ENCODE measurements around the gene ZNF543.
"Not testable (repeated sequence)": the region's sequence is repeated elsewhere in the genome, so short reads cannot be mapped to it uniquely, and the experiment has no call there.

ZNF543 gene

DNA sequence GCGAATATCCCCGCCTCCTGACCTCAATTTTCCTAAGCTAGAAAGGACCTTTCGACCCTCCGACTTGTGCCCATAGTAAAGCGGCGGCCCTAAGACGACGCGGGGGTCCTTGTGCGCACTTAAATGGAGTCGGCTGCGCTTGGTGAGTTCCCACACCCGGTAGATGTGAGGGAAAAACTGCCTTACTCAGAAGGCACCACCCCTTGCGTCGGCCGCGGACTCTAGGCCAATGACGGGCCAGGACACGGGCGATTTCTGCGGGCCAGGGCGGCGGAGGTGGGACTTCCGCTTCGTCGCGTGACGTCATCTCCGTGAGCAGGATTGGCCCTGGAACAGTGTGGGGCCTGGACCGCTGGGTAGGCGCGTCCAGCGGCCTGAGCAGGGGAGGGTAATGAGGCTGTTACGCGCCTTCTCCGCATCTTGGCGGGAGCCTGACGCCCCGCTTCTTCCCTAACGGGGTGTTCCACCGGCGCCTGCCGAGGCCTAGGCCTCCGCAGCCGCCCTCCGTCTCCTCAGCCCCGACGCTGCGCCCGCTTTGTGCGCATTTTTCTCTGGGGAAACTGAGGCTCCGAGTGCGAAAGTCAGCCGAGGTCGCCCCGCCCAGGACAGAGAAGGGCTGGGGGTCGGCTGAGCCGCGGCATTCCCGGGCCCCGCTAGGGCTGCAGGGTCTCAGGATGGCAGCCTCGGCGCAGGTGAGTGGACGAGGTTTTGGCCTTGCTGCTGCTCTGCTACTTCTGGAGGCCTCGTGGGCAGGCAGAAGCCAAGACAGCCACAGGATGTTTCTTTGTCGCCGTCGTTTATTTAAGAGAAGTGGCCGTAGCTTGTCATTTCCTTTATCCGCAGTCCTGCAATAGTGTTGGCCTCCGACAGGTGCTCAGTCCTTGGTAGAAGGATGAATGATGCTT is at the start of gene ZNF543:
ZNF543 (plus strand) TSS at position 293 of the 905 bp plus-strand sequence; CDS start at position 675, 382 bp downstream.
- DNase-seq = peak; percentile 97 to 99 (median 98)

DNA sequence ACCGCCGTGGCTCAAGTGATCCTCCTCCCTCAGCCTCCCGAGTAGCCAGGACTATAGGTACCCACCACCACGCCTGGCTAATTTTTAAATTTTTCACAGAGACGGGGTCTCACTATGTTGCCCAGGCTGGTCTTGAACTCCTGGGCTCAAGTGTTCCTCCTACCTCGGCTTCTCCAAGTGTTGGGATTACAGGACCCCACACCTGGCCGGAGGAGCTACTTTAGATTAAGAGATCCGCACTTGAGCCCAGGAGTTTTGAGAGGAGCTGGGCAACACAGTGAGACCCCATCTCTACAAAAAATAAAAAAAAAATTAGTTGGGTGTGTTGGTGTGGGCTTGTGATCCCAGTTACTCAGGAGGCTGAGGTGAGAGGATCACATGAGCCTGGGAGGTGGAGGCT is 49.0 kb upstream of the ZNF543 start:
- no peak for DNase-seq

DNA sequence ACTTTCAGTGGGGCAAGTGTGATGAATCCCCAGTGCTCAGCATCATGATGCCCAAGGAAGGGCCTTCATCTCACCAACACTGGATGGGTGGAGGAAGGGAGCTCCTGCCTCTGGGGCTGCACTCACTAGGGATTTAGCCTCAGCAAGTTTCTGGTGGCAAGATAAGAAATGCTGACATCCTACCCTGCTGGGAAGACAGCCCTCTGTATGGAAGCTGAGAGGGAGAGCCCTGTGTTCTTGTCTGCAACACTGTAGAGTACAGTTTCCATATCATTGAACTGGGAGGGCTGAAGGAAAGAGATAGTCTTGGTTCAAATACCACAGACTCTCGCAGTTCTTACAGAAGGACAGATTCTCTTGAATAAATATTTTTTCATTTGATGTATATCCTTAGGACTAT is 47.3 kb upstream of the ZNF543 start:
- no peak for DNase-seq

DNA sequence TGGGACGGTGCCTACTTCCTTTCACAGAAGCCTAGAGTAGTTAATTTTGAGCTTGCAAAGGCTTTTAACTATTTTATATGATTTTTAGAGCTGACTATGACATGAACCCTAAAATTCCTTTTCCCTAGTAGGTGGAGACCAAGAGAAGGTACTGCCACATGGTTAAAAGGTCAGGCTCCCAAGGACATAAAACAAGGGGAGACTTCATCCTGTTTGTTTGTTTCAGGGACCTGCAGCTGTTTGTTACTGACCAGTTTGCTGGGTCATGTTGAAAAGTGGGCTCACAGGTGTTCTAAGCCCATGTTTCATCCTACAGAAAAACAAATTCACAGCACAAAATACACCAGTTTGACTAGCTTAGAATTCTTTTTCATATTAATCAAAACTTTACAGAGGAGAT is 43.8 kb upstream of the ZNF543 start:
- DNase-seq = no peak

DNA sequence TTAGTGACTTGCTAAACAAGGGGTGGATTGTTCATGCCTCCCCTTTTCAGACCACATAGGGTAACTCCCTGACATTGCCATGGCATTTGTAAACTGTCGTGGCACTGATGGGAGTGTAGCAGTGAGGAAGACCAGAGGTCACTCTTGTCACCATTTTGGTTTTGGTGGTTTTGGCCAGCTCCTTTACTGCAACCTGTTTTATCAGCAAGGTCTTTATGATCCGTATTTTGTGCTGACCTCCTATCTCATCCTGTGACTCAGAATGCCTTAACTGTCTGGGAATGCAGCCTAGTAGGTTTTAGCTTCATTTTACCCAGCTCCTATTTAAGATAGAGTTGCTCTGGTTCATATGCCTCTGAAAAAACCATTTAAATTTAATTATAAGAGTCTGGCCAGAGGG is 41.8 kb upstream of the ZNF543 start:
- not testable (repeated sequence) for DNase-seq

DNA sequence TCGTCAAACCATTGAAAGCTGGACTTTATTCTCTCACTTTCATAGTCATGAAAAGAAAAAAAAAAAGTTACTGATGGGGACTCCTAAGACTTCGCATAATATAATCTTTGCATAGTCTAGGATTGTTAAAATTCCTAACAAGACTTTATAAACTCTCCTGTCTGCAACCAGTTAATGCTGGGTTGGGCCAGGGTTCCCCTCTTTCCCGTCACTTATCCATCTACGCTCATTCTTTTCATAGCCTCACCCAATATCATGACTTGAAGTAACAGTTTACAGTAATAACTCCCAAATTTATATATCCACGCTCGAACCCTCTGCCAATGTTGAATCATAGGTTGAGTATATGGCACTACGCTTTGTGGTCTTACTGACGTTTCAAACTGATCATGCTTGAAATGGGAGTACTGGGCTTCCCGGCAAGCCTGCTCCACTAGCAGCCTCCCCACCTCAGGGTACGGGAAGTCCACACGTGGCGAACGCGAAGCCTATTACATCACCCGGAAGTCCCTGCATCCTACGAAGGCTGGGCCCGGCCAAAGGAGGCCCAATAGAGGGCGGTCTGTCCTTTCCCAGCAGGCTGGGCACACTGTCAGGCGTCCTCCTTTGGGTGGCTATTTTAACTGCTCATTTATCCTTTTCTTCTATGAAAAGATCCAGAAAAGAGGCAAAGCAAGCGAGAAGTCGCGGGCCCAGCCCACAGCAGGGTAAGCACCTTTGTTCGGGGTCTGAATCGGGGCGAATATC is 40.7 kb upstream of the ZNF543 start:
- peak; percentile 94 to 97 (median 95) for DNase-seq

DNA sequence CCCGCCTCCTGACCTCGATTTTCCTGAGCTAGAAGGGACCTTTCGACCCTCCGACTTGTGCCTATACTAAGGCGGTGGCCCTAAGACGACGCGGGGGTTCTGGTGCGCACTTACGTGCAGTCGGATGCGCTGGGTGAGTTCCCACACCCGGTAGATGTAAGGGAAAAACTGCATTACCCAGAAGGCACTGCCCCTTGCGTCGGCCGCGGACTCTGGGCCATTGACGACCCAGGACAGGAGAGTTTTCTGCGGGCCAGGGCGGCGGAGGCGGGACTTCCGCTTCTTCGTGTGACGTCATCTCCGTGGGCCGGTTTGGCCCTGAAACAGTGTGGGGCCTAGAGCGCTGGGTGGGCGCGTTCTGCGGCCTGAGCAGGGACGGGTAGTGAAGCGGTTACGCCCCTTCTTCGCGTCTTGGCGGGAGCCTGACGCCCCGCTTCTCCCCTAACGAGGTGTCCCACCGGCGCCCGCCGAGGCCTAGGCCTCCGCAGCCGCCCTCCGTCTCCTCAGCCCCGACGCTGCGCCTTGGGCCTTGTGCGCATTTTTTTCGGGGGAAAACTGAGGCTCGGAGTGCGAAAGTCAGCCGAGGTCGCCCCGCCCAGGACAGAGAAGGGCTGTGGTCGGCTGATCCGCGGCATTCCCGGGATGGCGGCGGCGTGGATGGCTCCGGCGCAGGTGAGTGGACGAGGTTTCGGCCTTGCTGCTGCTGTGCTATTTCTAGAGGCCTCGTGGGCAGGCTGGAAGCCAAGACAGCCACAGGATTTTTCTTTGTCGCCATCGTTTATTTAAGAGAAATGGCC is 39.9 kb upstream of the ZNF543 start, which contains the start of gene ZNF460:
ZNF460 (plus strand) TSS at position 321 of the 797 bp plus-strand sequence; CDS start at position 643, 322 bp downstream.
- peak; percentile 99 to 100 (median 99) for DNase-seq

DNA sequence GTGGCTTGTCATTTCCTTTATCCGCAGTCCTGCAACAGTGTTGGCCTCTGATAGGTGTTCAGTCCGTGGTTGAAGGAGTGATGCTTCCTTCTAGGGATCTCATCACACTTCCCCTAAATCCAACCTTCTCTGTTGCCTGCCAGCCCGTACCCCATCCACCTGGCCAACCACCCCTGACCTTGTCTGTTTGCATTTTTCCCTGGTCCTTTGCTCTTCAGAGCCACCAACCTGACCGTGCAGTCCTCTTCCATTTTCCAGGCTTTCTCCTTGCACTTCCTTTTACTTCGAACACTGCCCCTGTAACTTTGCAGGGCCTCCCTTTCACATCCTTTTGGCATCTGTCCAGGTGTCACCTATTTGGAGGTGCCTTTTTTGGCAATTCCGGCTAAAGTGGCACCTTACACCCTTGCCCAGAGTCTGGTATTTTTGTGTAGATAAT is 39.3 kb upstream of the ZNF543 start:
- DNase-seq = peak in 2 of 3 donors; percentile 13 to 23

DNA sequence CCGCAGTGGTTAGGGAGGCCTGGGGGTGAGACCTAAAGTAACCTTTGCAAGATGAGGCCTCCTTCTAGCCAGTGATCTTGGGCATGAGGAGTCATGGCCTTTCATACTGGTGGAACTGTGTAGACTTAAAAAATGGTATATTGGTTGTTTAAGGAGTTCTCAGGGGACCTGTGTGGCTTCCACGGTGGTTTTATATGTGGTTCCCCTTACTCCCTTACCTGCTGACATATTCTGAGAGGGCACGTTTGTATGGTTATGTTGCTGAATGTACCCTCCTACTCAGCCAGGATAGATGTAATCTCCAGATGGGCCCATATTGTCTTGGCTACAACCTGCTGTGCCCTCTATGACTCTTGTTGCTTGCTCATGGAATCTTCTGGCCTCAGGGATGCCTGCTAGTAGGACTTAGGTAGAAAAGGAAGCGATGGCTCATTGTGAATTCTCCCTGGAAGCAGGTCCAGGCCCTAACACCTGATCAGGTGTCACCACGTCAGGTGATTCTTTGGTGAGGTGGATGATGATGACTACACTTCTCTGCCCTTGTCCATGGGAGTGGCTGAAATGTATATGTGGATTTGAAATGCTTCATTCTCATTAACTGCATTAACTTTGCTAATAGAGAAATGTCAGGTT is 38.1 kb upstream of the ZNF543 start:
- DNase-seq = no peak

DNA sequence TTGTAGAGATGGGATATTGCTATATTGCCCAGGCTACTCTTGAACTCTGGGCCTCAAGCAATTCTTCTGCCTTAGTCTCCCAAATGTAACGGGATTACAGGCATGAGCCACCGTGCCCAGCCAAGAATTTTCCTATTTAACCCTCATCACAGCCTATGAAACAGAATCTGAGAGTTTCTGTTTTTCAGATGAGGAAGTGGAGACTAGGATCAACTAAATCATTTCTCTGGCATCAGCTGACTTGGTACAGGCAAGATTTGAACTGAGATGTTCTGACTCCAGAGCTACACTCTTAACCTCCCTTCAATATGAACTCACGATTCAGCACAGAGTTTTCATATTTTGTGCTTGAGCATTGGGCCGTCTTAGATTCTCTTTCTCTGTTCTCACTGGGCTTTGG is 31.9 kb upstream of the ZNF543 start:
- DNase-seq = no peak

DNA sequence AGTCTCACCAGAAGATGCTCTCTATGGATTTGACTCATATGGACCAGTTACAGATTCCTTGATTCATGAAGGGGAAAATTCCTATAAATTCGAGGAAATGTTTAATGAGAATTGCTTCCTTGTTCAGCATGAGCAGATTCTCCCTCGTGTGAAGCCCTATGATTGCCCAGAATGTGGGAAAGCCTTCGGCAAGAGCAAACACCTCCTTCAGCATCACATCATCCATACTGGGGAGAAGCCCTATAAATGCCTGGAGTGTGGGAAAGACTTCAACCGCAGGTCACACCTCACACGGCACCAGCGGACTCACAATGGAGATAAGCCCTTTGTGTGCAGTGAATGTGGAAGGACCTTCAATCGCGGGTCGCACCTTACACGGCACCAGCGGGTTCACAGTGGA is 29.3 kb upstream of the ZNF543 start:
- DNase-seq = no peak

DNA sequence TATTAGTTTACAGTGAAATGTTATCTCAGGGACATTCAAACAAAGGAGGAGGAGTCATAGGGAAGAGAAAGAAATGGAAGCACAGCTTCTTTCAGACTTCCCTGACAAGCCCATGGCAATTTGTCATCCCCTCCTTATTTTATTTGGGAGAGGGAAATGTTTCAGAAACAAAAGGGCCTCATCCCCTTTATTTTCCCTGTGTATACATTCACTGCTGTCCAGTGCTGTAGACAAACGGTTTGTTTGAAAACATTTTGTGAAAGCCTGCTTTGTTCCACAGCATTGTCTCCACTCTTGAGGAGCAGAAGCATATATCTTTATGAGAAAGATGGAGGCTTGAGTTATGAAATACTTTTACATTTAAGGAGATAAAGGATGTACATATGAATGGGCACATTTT is 27.7 kb upstream of the ZNF543 start:
- no peak for DNase-seq

DNA sequence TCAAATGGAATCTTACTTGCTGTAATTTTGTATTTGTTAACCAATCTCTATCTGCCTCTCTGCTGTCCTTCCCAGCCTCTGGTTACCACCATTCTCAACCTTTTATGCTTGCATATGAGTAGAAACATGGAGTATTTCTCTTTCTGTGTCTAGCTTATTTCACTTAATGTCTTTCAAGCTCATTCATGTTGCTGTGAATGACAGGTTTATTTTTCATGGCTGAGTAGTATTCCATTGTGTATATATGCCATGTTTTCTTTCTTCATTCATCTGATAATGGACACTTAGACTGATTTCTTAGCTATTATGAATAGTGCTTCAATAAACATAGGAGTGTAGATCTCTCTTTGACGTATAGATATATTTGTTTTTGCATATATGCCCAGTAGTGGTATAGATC is 26.6 kb upstream of the ZNF543 start:
- no peak for DNase-seq

DNA sequence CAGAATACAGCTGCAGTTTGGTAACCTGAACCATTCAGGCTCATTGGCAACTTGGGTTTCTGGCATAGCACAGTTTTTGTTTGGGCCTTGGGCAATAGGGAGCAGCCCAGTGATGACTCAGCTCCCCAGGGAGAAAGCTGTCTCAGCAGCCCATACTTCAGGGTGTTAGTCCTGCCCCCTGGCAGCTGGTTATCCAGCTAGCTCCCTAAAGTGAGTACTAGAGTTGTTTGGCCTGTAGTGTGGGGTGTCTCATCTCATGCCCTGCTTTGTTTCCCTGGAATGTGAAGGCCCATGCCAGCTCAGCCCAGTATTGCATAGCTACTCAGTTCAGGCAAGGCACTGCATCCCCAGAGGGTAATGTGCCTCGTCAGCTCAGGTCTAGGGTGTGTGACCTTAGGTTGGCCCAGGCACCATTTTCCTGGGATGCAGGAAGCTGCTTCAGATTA is 18.2 kb upstream of the ZNF543 start:
- peak; percentile 22 to 32 (median 22) for DNase-seq

DNA sequence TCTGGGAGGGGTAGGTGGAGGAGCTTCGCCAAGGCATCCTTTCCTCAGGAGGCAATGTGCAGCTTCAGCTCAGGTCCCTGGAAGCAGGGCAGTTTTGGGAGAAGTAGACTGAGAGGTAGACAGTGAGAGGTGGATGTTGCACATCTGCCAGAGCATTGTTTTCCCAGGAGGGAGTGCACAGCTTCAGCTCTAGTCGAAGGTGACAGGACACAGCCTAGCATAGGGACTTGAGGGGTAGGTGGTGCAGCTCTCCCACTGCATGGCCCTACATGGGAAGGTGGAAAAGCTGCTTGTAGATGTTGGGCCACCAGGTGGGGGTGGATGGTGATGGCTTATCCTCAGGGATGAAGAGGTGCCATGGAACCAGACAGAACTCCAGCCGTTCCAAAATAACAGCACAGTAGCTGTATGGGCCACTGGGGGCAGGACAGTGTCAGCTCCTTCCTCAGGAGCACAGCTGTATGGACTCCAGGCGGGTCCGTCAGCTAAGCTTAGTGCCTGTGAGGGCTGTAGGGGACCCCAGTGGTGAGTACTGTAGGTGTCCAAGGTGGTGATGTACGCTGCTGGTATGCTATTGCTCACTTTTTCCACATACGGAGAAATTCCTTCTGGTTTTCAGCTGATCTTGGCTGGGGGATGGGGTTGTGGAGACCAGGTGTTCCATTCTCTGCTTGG is 17.4 kb upstream of the ZNF543 start:
- no peak for DNase-seq

DNA sequence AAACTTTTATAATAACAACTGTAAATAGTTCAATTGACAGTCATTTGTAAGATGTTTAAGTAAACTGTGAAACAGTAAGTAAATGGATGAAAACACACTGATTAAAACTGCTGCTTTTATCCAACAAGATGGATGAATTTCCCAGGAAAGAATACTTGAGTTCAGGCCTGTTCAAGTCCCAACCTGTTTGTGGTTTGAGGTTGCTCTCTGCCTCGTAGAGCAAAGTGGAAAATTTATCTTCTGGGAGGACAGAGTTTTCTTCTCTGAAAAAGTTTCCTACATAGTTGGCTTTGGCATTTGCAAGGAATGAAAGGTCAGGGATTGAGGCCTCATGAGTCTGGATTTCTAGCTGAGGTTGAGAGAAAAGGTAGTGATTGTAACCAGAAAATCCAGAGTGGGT is 15.2 kb upstream of the ZNF543 start:
- DNase-seq = no peak

DNA sequence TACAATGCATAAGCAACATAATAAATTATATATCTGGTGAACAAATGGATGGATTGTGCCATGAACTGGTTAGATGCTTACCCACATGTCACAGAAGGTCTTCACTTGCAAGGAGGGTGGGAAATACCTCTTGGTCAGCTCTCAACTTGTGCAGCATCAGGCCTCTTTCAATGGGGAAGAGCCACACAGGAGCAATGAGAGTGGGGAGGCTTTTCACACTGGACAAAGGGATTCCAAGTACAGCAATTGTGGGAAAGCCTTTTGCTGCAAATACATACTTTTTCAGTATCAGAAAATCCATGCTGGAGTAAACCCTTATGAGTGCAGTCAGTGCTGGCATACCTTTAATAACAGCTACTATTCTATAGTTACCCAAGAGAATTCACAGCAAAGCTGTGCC is 11.8 kb upstream of the ZNF543 start:
- no peak for DNase-seq

DNA sequence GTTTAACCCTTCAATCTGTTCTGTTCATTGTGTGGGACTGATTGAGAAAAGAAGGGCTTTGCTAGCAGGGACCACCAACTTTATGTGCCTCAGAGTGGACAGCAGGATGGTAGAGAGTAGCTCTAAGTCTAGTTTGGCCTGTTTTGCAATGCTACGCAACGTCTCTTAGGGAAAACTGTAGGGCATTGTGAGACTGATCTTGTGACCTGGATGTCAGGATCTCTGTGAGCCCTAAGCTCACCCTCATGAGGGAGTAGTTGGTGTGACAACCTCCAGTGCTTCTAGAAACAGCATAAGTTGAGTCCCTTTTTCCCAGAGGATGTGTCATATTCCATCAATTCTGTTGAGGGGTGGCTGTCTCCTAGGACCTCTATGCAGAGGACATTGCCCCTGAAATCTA is 9.5 kb upstream of the ZNF543 start:
- no peak for DNase-seq

DNA sequence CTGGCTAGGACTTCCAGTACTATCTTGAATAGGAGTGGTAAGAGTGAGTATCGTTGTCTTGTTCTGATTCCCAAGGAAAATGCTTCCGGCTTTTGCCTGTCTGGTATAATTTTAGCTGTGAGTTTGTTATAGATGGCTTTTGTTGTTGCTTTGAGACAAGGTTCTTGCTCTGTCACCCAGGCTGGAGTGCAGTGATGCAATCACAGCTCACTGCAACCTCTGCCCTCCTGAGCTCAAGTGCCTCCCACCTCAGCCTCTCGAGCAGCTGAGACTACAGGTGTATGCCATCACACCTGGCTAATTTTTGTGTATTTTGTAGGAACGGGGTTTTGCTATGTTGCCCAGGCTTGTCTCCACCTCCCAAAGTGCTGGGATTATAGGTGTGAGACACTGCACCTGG is 6.1 kb upstream of the ZNF543 start:
- no peak for DNase-seq

DNA sequence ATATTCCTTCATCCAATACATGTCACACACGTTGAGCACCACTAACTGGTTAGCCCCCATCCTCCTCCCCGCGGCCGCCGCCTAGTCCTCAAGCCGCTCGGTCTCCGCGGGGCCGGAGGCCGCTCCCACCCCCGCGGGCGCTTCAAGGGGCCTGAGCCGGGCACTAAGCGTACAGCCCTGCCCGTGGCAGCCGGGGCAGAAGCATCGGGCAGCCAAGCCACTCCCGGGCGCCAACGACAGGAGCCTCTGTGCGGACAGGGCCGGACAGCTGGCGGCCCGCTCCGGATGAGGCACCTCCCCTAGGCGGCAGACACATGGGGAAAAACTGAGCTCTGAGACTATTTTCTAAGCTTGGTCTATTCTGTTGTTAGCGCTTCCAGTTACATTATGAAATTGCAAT is 2.8 kb upstream of the ZNF543 start:
- no peak for DNase-seq

DNA sequence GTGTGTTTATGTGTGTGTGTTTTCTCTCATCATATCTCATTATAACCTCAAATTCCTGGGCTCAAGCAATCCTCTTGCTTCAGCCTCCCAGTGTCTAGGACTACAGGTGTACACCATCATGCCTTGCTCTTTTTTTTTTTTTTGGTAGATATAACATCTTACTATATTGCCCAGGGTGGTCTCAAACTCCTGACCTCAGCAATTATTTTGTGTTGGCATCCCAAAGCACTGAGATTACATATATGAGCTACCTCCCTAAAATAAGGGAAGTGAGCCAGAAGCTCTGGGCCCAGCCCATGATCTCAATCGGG is 448 bp upstream of the ZNF543 start:
- DNase-seq = no peak

DNA sequence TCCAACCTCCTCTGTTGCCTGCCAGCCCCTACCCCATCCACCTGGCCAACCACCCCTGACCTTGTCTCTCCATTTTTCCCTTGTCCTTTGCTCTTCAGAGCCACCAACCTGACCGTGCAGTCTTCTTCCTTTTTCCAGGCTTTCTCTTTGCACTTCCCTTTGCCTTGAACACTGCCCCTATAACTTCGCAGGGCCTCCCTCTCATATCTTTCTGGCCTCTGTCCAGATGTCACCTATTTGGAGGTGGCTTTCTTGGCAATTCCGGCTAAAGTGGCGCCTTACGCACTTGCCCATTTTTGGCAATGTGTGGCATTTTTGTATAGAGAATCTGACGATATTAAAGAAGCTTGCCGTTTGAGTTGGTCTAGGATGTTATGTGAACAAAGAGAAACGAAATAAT is 844 bp downstream of the ZNF543 start:
- peak in 1 of 3 donors; percentile 9 for DNase-seq
